ENCODE measurements around the gene CD160. TPM values are rescaled to one million over a fixed set of nuclear protein-coding genes. Genes with fewer than 3 reads are reported as not detected.

The CD160 gene
- total RNA-seq, 1 experiment from 2014 or later, result not detected

DNA sequence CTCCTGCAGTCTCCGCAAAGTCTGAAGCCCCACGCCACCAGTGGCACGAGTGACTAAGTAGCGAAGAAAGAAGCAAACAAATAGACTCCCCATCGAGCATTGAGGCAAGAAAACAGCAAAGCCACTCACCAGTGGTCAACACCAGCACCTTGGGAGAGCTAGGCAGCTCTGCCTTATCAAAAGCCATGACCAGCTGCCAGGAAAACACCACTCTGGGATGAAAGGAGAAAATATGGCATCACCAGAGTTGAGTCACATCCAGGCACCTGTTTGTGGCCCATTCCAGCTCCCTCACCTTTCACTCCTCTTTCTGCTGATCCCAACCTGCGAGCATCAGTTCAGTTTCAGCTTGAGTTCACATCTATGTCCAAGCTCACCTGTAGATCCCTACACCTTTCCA is 29.4 kb upstream of the CD160 start:
- H3K4me3 ChIP-seq (ENCODE audit: low read depth in 2 of 2, low read length in 2 of 2), result no peak overlapping the region
- no peaks in the 10 kb centered on the region for H3K9me3 ChIP-seq (ENCODE audit: control insufficient read depth, insufficient read depth, low read depth, low read length)
- H3K27ac ChIP-seq (ENCODE audit: low read length), result no peak overlapping the region; the same call in 1 of the 2 replicates
- ATAC-seq, result no peak
- no peaks in the 10 kb centered on the region for H3K27me3 ChIP-seq (ENCODE audit: control insufficient read depth, insufficient read depth, low read length)
- TF ChIP-seq SIN3A (IDR thresholded peaks at IDR 0.05; ENCODE audit: borderline replicate concordance, insufficient read depth, low read depth, low read length), result no peak
- no peak for TF ChIP-seq POLR2AphosphoS5 (IDR thresholded peaks at IDR 0.05; ENCODE audit: low read depth, low read length)
- TF ChIP-seq TCF7L2 (IDR thresholded peaks at IDR 0.05; ENCODE audit: low read depth, low read length), result no peak
- TF ChIP-seq CTCF (IDR thresholded peaks at IDR 0.05), result no peak
- TF ChIP-seq REST (IDR thresholded peaks at IDR 0.05; ENCODE audit: insufficient read depth in 1 of 2, low read depth in 2 of 2, low read length in 1 of 2), result no peak
- H3K4me1 ChIP-seq (ENCODE audit: control insufficient read depth, insufficient read depth, low read length), result peaks cover 4% of the 10 kb centered on the region; the same call in 1 of the 2 replicates
- CTCF ChIA-PET, result no interaction called here
- H3K36me3 ChIP-seq (ENCODE audit: control insufficient read depth, insufficient read depth, low read length), result no peaks in the 10 kb centered on the region
- BruUV-seq (replicated peaks), result no TSS peak
- intact Hi-C loops (cut with micrococcal nuclease; ENCODE audit: unreplicated experiment) (no loop called here), in situ Hi-C loops (cut with HindIII; ENCODE audit: low pct_unique_long_range_greater_than_20kb, low sequenced_read_pairs) (no loop called here)
- POLR2A ChIA-PET, result no interaction called here
- no peak for DNase-seq (ENCODE audit: low read depth, low spot score)

- ChIA-PET POLR2A (no interaction called here), CTCF (no interaction called here)
- intact Hi-C loops (cut with micrococcal nuclease; ENCODE audit: unreplicated experiment) (no loop called here), in situ Hi-C loops (cut with HindIII; ENCODE audit: low pct_unique_long_range_greater_than_20kb, low sequenced_read_pairs) (no loop called here)
- H3K4me1 ChIP-seq (ENCODE audit: control insufficient read depth, insufficient read depth, low read length), result peaks cover 4% of the 10 kb centered on the region; the same call in 1 of the 2 replicates
- TF ChIP-seq CTCF (IDR thresholded peaks at IDR 0.05) (no peak), TCF7L2 (IDR thresholded peaks at IDR 0.05; ENCODE audit: low read depth, low read length) (no peak), SIN3A (IDR thresholded peaks at IDR 0.05; ENCODE audit: borderline replicate concordance, insufficient read depth, low read depth, low read length) (no peak), REST (IDR thresholded peaks at IDR 0.05; ENCODE audit: insufficient read depth in 1 of 2, low read depth in 2 of 2, low read length in 1 of 2) (no peak), POLR2AphosphoS5 (IDR thresholded peaks at IDR 0.05; ENCODE audit: low read depth, low read length) (no peak)
- no peak overlapping the region; the same call in 1 of the 2 replicates for H3K27ac ChIP-seq (ENCODE audit: low read length)
- no peaks in the 10 kb centered on the region for H3K27me3 ChIP-seq (ENCODE audit: control insufficient read depth, insufficient read depth, low read length)
- H3K9me3 ChIP-seq (ENCODE audit: control insufficient read depth, insufficient read depth, low read depth, low read length), result no peaks in the 10 kb centered on the region
- BruUV-seq (replicated peaks), result no TSS peak
- ATAC-seq, result no peak
- H3K4me3 ChIP-seq (ENCODE audit: low read depth in 2 of 2, low read length in 2 of 2), result no peak overlapping the region
- H3K36me3 ChIP-seq (ENCODE audit: control insufficient read depth, insufficient read depth, low read length), result no peaks in the 10 kb centered on the region
- no peak for DNase-seq (ENCODE audit: low read depth, low spot score)
Measured at GRCh38 chr1:145690587-145691558, 28.4 kb upstream of the CD160 start.
